Measurements from ENCODE around the gene PRKRIP1. TPM values are rescaled to one million over a fixed set of nuclear protein-coding genes. Genes with fewer than 3 reads are reported as not detected.

The PRKRIP1 gene
- total RNA-seq, 1 donor from 2014 or later, result 37.3 TPM

DNA sequence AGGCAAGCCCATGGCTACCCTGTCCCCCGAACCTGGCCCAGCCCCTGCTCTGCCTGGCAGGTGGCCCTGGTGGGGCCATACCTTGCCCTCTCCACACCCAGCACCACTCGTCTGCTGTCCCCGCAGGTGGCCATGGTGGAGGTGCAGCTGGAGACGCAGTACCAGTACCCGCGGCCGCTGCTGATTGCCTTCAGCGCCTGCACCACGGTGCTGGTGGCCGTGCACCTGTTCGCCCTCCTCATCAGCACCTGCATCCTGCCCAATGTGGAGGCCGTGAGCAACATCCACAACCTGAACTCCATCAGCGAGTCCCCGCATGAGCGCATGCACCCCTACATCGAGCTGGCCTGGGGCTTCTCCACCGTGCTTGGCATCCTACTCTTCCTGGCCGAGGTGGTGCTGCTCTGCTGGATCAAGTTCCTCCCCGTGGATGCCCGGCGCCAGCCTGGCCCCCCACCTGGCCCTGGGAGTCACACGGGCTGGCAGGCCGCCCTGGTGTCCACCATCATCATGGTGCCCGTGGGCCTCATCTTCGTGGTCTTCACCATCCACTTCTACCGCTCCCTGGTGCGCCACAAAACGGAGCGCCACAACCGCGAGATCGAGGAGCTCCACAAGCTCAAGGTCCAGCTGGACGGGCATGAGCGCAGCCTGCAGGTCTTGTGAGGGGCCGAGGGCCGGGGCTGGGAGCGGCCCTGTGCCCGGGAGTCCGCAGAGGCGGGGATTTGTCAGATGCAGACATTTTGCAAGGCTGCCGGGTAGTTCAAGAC lies 50.4 kb downstream of the PRKRIP1 start:
- Histone ChIP-seq H3K27ac (ENCODE audit: low read depth, low read length) (no peak overlapping the region), H3K4me2 (ENCODE audit: low read length) (no peak overlapping the region), H2AFZ (ENCODE audit: low read depth, low read length) (no peak overlapping the region), H3K79me2 (ENCODE audit: insufficient read depth, low read length) (no peaks in the 10 kb centered on the region), H4K20me1 (ENCODE audit: insufficient read depth, low read length) (peaks cover 5% of the 10 kb centered on the region), H3K36me3 (ENCODE audit: insufficient read depth, low read length) (no peaks in the 10 kb centered on the region), H3K27me3 (ENCODE audit: insufficient read depth, low read length) (no peaks in the 10 kb centered on the region), H3K9ac (ENCODE audit: low read length) (no peak overlapping the region), H3K4me3 (ENCODE audit: insufficient read depth, low read depth, low read length) (no peak overlapping the region), H3K9me3 (ENCODE audit: insufficient read depth, low read depth, low read length) (no peaks in the 10 kb centered on the region), H3K4me1 (ENCODE audit: insufficient read depth, low read length) (peaks cover 16% of the 10 kb centered on the region)
- Mint-ChIP-seq H3K4me3 (ENCODE audit: unreplicated experiment) (no peak overlapping the region), H3K27ac (ENCODE audit: unreplicated experiment) (no peak overlapping the region), H3K36me3 (ENCODE audit: low read depth, unreplicated experiment) (peaks cover 11% of the 10 kb centered on the region), H3K4me1 (ENCODE audit: low read depth, unreplicated experiment) (no peaks in the 10 kb centered on the region), H3K9me3 (ENCODE audit: unreplicated experiment) (no peaks in the 10 kb centered on the region), H3K27me3 (ENCODE audit: low read depth, unreplicated experiment) (no peaks in the 10 kb centered on the region)
- DNase-seq (ENCODE audit: low read depth), result no peak
- FAIRE-seq, result no peak
- TF ChIP-seq, protein P1, sequence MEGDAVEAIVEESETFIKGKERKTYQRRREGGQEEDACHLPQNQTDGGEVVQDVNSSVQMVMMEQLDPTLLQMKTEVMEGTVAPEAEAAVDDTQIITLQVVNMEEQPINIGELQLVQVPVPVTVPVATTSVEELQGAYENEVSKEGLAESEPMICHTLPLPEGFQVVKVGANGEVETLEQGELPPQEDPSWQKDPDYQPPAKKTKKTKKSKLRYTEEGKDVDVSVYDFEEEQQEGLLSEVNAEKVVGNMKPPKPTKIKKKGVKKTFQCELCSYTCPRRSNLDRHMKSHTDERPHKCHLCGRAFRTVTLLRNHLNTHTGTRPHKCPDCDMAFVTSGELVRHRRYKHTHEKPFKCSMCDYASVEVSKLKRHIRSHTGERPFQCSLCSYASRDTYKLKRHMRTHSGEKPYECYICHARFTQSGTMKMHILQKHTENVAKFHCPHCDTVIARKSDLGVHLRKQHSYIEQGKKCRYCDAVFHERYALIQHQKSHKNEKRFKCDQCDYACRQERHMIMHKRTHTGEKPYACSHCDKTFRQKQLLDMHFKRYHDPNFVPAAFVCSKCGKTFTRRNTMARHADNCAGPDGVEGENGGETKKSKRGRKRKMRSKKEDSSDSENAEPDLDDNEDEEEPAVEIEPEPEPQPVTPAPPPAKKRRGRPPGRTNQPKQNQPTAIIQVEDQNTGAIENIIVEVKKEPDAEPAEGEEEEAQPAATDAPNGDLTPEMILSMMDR (IDR thresholded peaks at IDR 0.05; ENCODE audit: insufficient read depth, low read depth, low read length), result no peak
- TF ChIP-seq EZH2 (IDR thresholded peaks at IDR 0.05; ENCODE audit: insufficient read depth, low read length), result no peak

DNA sequence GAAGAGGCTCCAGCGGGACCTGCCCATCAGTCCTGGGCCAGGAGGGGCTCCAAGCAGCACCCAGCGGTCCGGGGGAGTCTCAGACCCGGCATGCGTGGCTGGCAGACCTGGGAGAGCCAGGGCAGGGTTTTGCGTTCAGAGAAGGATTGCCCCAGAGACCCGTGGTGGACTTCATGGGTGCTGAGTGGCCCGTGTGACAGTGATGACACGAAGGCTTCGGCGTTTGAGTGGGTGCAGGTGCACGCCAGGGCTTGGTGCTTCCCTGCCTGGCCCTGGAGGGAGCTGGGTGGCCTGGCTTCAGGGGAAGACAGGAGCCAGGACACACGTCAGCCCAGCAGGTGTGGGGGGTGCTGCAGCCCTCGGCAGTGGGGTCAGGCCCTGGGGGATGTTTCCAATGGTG lies 51.1 kb downstream of the PRKRIP1 start:
- no peaks in the 10 kb centered on the region for H3K4me1 Mint-ChIP-seq (ENCODE audit: low read depth, unreplicated experiment)
- Histone ChIP-seq H3K36me3 (ENCODE audit: insufficient read depth, low read length) (no peaks in the 10 kb centered on the region), H3K27ac (ENCODE audit: low read depth, low read length) (no peak overlapping the region), H3K79me2 (ENCODE audit: insufficient read depth, low read length) (no peaks in the 10 kb centered on the region), H3K27me3 (ENCODE audit: insufficient read depth, low read length) (no peaks in the 10 kb centered on the region), H3K4me1 (ENCODE audit: insufficient read depth, low read length) (peaks cover 19% of the 10 kb centered on the region), H2AFZ (ENCODE audit: low read depth, low read length) (no peak overlapping the region), H3K9me3 (ENCODE audit: insufficient read depth, low read depth, low read length) (no peaks in the 10 kb centered on the region), H4K20me1 (ENCODE audit: insufficient read depth, low read length) (peaks cover 5% of the 10 kb centered on the region), H3K9ac (ENCODE audit: low read length) (no peak overlapping the region), H3K4me2 (ENCODE audit: low read length) (peak overlapping the region; percentile 48), H3K4me3 (ENCODE audit: insufficient read depth, low read depth, low read length) (no peak overlapping the region)
- peaks cover 11% of the 10 kb centered on the region for H3K36me3 Mint-ChIP-seq (ENCODE audit: low read depth, unreplicated experiment)
- no peaks in the 10 kb centered on the region for H3K9me3 Mint-ChIP-seq (ENCODE audit: unreplicated experiment)
- no peak overlapping the region for H3K4me3 Mint-ChIP-seq (ENCODE audit: unreplicated experiment)
- DNase-seq (ENCODE audit: low read depth) (no peak), FAIRE-seq (no peak)
- no peaks in the 10 kb centered on the region for H3K27me3 Mint-ChIP-seq (ENCODE audit: low read depth, unreplicated experiment)
- no peak for TF ChIP-seq EZH2 (IDR thresholded peaks at IDR 0.05; ENCODE audit: insufficient read depth, low read length)
- TF ChIP-seq, protein P1 (IDR thresholded peaks at IDR 0.05; ENCODE audit: insufficient read depth, low read depth, low read length), result no peak
- no peak overlapping the region for H3K27ac Mint-ChIP-seq (ENCODE audit: unreplicated experiment)

DNA sequence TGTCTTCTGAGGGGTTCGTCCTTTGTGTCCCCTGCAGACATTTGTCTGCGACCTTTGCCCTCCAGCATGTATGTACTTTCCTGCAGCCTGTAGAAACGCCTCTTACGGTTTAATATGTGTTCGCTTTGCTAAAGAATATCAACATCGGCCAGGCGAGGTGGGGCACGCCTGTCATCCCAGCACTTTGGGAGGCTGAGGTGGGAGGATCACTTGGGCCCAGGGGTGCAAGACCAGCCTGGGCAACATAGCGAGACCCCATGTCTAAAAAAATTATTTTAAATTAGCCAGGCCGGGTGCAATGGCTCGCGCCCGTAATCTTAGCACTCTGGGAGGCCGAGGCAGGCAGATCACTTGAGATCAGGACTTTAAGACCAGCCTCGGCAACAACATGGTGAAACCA lies 53.0 kb downstream of the PRKRIP1 start:
- Mint-ChIP-seq H3K36me3 (ENCODE audit: low read depth, unreplicated experiment) (peaks cover 11% of the 10 kb centered on the region), H3K9me3 (ENCODE audit: unreplicated experiment) (no peaks in the 10 kb centered on the region), H3K4me3 (ENCODE audit: unreplicated experiment) (no peak overlapping the region), H3K27me3 (ENCODE audit: low read depth, unreplicated experiment) (no peaks in the 10 kb centered on the region), H3K4me1 (ENCODE audit: low read depth, unreplicated experiment) (no peaks in the 10 kb centered on the region), H3K27ac (ENCODE audit: unreplicated experiment) (no peak overlapping the region)
- Histone ChIP-seq H3K4me1 (ENCODE audit: insufficient read depth, low read length) (peaks cover 19% of the 10 kb centered on the region), H3K9ac (ENCODE audit: low read length) (no peak overlapping the region), H2AFZ (ENCODE audit: low read depth, low read length) (no peak overlapping the region), H3K4me2 (ENCODE audit: low read length) (no peak overlapping the region), H3K27me3 (ENCODE audit: insufficient read depth, low read length) (no peaks in the 10 kb centered on the region), H3K79me2 (ENCODE audit: insufficient read depth, low read length) (no peaks in the 10 kb centered on the region), H3K9me3 (ENCODE audit: insufficient read depth, low read depth, low read length) (no peaks in the 10 kb centered on the region), H4K20me1 (ENCODE audit: insufficient read depth, low read length) (peaks cover 5% of the 10 kb centered on the region), H3K27ac (ENCODE audit: low read depth, low read length) (no peak overlapping the region), H3K36me3 (ENCODE audit: insufficient read depth, low read length) (no peaks in the 10 kb centered on the region), H3K4me3 (ENCODE audit: insufficient read depth, low read depth, low read length) (no peak overlapping the region)
- TF ChIP-seq, protein P1 (IDR thresholded peaks at IDR 0.05; ENCODE audit: insufficient read depth, low read depth, low read length), result no peak
- no peak for TF ChIP-seq EZH2 (IDR thresholded peaks at IDR 0.05; ENCODE audit: insufficient read depth, low read length)
- DNase-seq (ENCODE audit: low read depth) (no peak), FAIRE-seq (no peak)

Measured in astrocyte (in vitro differentiated cells and primary cell).